Neural progenitor cell (in vitro differentiated cells): ENCODE data around the gene LGI4. TPM values are rescaled to one million over a fixed set of nuclear protein-coding genes. Genes with fewer than 3 reads are reported as not detected.

Source experiments
- DNase-seq: peaks from one replicate; pipeline ENCODE4 v3.0.0-alpha.2; 2016; ENCODE audit warnings: low spot score
- H2AFZ ChIP-seq: fragments of 200-600 bp; sonication (generic); replicated peaks from 2 replicates; pipeline ENCODE4 v1.6.1; 2016; ENCODE audit warnings: antibody characterized with exemption
- H3F3A ChIP-seq: fragments of 200-600 bp; sonication (generic); 2 replicates; pipeline ENCODE4 v1.6.1; 2016; ENCODE audit warnings: antibody characterized with exemption, low read depth
- H3K27ac ChIP-seq: fragments of 200-600 bp; sonication (generic); 2 replicates; pipeline ENCODE4 v1.5.1; 2016; ENCODE audit warnings: mild to moderate bottlenecking
- H3K27me3 ChIP-seq: fragments of 200-600 bp; sonication (generic); 2 replicates; pipeline ENCODE4 v1.6.1; 2016; ENCODE audit warnings: mild to moderate bottlenecking, moderate library complexity
- H3K36me3 ChIP-seq: fragments of 200-600 bp; sonication (generic); 2 replicates; pipeline ENCODE4 v1.5.1; 2016
- H3K4me1 ChIP-seq: fragments of 200-600 bp; sonication (generic); 2 replicates; pipeline ENCODE4 v1.6.1; 2016; ENCODE audit warnings: mixed run types
- H3K4me2 ChIP-seq: fragments of 200-600 bp; sonication (generic); 2 replicates; pipeline ENCODE4 v1.6.1; 2016
- H3K4me3 ChIP-seq: fragments of 200-600 bp; sonication (generic); 2 replicates; pipeline ENCODE4 v1.5.1; 2016
- H3K79me2 ChIP-seq: fragments of 200-600 bp; sonication (generic); 2 replicates; pipeline ENCODE4 v1.6.1; 2016; ENCODE audit warnings: low read depth
- H3K9ac ChIP-seq: fragments of 200-600 bp; sonication (generic); 2 replicates; pipeline ENCODE4 v1.6.1; 2016
- H3K9me3 ChIP-seq: fragments of 200-600 bp; sonication (generic); 2 replicates; pipeline ENCODE4 v1.5.1; 2016; ENCODE audit warnings: low read depth
- H4K20me1 ChIP-seq: fragments of 200-600 bp; sonication (generic); 2 replicates; pipeline ENCODE4 v1.6.1; 2016; ENCODE audit warnings: low read depth
- H3K27ac Mint-ChIP-seq: 3 replicates; pipeline ENCODE4 v1.8.0; 2021; ENCODE audit warnings: mixed read lengths
- H3K27me3 Mint-ChIP-seq: 2 replicates; pipeline ENCODE4 v1.8.0; 2022; ENCODE audit warnings: low read depth, mild to moderate bottlenecking, inconsistent platforms, moderate library complexity, mixed read lengths; ENCODE audit not compliant: insufficient read depth
- H3K36me3 Mint-ChIP-seq: 3 replicates; pipeline ENCODE4 v1.8.0; 2021; ENCODE audit warnings: mixed read lengths
- H3K4me1 Mint-ChIP-seq: 3 replicates; pipeline ENCODE4 v1.8.0; 2021; ENCODE audit warnings: mixed read lengths
- H3K4me3 Mint-ChIP-seq: 3 replicates; pipeline ENCODE4 v1.8.0; 2021; ENCODE audit warnings: mild to moderate bottlenecking, moderate library complexity, mixed read lengths
- H3K9me3 Mint-ChIP-seq: 3 replicates; pipeline ENCODE4 v1.8.0; 2020; ENCODE audit warnings: mixed read lengths
- CTCF ChIP-seq: fragments of 200-600 bp; sonication (generic); IDR thresholded peaks from 2 replicates; pipeline ENCODE4 v1.5.1; 2017; ENCODE audit warnings: antibody characterized with exemption, mild to moderate bottlenecking
- EZH2 ChIP-seq: fragments of 200-600 bp; sonication (generic); IDR thresholded peaks from 2 replicates; pipeline ENCODE4 v1.6.1; 2017; ENCODE audit warnings: antibody characterized with exemption, mild to moderate bottlenecking, moderate library complexity
- EZH2phosphoT487 ChIP-seq: fragments of 200-600 bp; sonication (generic); IDR thresholded peaks from 2 replicates; pipeline ENCODE4 v1.6.1; 2017; ENCODE audit warnings: antibody characterized with exemption
- total RNA-seq: library from RNA; depleted of rRNA; stranded (reverse); fragments of >200 nt; gene quantifications from 2 replicates; pipeline ENCODE4 v1.2.3, GENCODE V29; 2015; ENCODE audit warnings: low replicate concordance

LGI4 gene
- total RNA-seq, 1 donor from 2014 or later = not detected

GRCh38 chr19:35084509-35084762, 50.4 kb downstream of the LGI4 start:
- H3K4me3 ChIP-seq = no peak overlapping the region
- no peak for DNase-seq
- H3K4me1 ChIP-seq = no peaks in the 10 kb centered on the region
- H3K36me3 ChIP-seq = no peaks in the 10 kb centered on the region
- TF ChIP-seq CTCF (no peak), EZH2phosphoT487 (no peak), EZH2 (no peak)
- no peaks in the 10 kb centered on the region for H3K9me3 ChIP-seq
- Mint-ChIP-seq H3K27ac (no peak overlapping the region), H3K4me3 (no peak overlapping the region), H3K4me1 (no peaks in the 10 kb centered on the region), H3K27me3 (peaks cover 8% of the 10 kb centered on the region), H3K36me3 (no peaks in the 10 kb centered on the region), H3K9me3 (peaks cover 4% of the 10 kb centered on the region)
- no peaks in the 10 kb centered on the region for H3F3A ChIP-seq
- H4K20me1 ChIP-seq = no peaks in the 10 kb centered on the region
- H3K79me2 ChIP-seq = no peaks in the 10 kb centered on the region
- H3K27me3 ChIP-seq = no peaks in the 10 kb centered on the region
- H2AFZ ChIP-seq = no peak overlapping the region
- no peak overlapping the region for H3K27ac ChIP-seq
- H3K9ac ChIP-seq = no peak overlapping the region
- H3K4me2 ChIP-seq = no peak overlapping the region

GRCh38 chr19:35083691-35084508, 51.0 kb downstream of the LGI4 start:
- H3K27ac Mint-ChIP-seq = no peak overlapping the region
- H3K36me3 ChIP-seq = no peaks in the 10 kb centered on the region
- no peaks in the 10 kb centered on the region for H3K79me2 ChIP-seq
- no peak overlapping the region for H3K4me3 Mint-ChIP-seq
- H3K27ac ChIP-seq = no peak overlapping the region
- no peaks in the 10 kb centered on the region for H3K27me3 ChIP-seq
- H4K20me1 ChIP-seq = no peaks in the 10 kb centered on the region
- H3K4me1 Mint-ChIP-seq = no peaks in the 10 kb centered on the region
- no peak for DNase-seq
- H3K27me3 Mint-ChIP-seq = peaks cover 8% of the 10 kb centered on the region
- H3K4me3 ChIP-seq = no peak overlapping the region
- no peaks in the 10 kb centered on the region for H3K36me3 Mint-ChIP-seq
- no peak overlapping the region for H3K4me2 ChIP-seq
- no peaks in the 10 kb centered on the region for H3K9me3 ChIP-seq
- H3K4me1 ChIP-seq = no peaks in the 10 kb centered on the region
- no peak overlapping the region for H3K9ac ChIP-seq
- H3F3A ChIP-seq = no peaks in the 10 kb centered on the region
- H2AFZ ChIP-seq = no peak overlapping the region
- peaks cover 4% of the 10 kb centered on the region for H3K9me3 Mint-ChIP-seq
- no peak for TF ChIP-seq CTCF
- no peak for TF ChIP-seq EZH2phosphoT487
- TF ChIP-seq EZH2 = no peak

- H3K27me3 ChIP-seq = no peaks in the 10 kb centered on the region
- H3K36me3 ChIP-seq = no peaks in the 10 kb centered on the region
- Mint-ChIP-seq H3K4me1 (no peaks in the 10 kb centered on the region), H3K27me3 (peaks cover 6% of the 10 kb centered on the region), H3K9me3 (peaks cover 4% of the 10 kb centered on the region), H3K27ac (no peak overlapping the region), H3K36me3 (no peaks in the 10 kb centered on the region), H3K4me3 (no peak overlapping the region)
- no peak overlapping the region for H3K4me2 ChIP-seq
- H2AFZ ChIP-seq = no peak overlapping the region
- H4K20me1 ChIP-seq = no peaks in the 10 kb centered on the region
- no peaks in the 10 kb centered on the region for H3K9me3 ChIP-seq
- H3K27ac ChIP-seq = no peak overlapping the region
- TF ChIP-seq EZH2phosphoT487 (no peak), EZH2 (no peak), CTCF (no peak)
- no peaks in the 10 kb centered on the region for H3F3A ChIP-seq
- no peaks in the 10 kb centered on the region for H3K4me1 ChIP-seq
- H3K9ac ChIP-seq = no peak overlapping the region
- H3K4me3 ChIP-seq = no peak overlapping the region
- H3K79me2 ChIP-seq = no peaks in the 10 kb centered on the region
- DNase-seq = no peak
Observed at GRCh38 chr19:35081201-35081600, 53.7 kb downstream of the LGI4 start.
